NT2/D1 (cell line): ENCODE results near the gene HSPB8.

Source experiments
- SUZ12 ChIP-seq: IDR thresholded peaks from 2 replicates; pipeline ENCODE4 v1.6.1; 2011; ENCODE audit not compliant: insufficient read length, insufficient read depth; ENCODE audit errors: extremely low read depth
- YY1 ChIP-seq: IDR thresholded peaks from 2 replicates; pipeline ENCODE4 v1.6.1; 2011; ENCODE audit not compliant: insufficient read length, insufficient read depth
- ZNF274 ChIP-seq: IDR thresholded peaks from 2 replicates; pipeline ENCODE4 v1.6.1; 2011; ENCODE audit warnings: mild to moderate bottlenecking, low read depth, low read length

- TF ChIP-seq ZNF274 (no peak), SUZ12 (no peak), YY1 (no peak)
These were observed 48.2 kb upstream of the HSPB8 start for GRCh38 chr12:119130523-119130922.
